HepG2 (cell line): ENCODE results near the gene PRKG1. TPM values are rescaled to one million over a fixed set of nuclear protein-coding genes. Genes with fewer than 3 reads are reported as not detected.

Experiments
- ATAC-seq: fragments of 200-7000 bp; cut with Tn5 transposase; 3 replicates; pipeline ENCODE4 v1.9.1; 2020; ENCODE audit warnings: mild to moderate bottlenecking, moderate library complexity
- BruUV-seq: library from RNA; stranded (reverse); fragments of 400-500 nt; replicated peaks from 2 replicates; lab custom pipeline; 2021; lab: Mats Ljungman, UMichigan
- CTCF ChIA-PET: fragments of 300-600 bp; formaldehyde crosslinking; extraction: SDS; loops from one replicate; lab custom pipeline; 2021; ENCODE audit warnings: low total read pairs, inconsistent platforms, low intra/inter-chr PET ratio; lab: Yijun Ruan, JAX
- POLR2A ChIA-PET: fragments of 350-600 bp; sonication (Branson Sonifier 250); formaldehyde crosslinking; loops from one replicate; lab custom pipeline; 2020; ENCODE audit warnings: antibody characterized with exemption, inconsistent platforms; lab: Yijun Ruan, JAX
- DNase-seq: peaks from one replicate; pipeline ENCODE4 v3.0.0-alpha.2; 2015; ENCODE audit warnings: low spot score
- FAIRE-seq: peaks from 3 replicates; lab custom pipeline; 2011; peaks lifted over from hg19 to GRCh38; lab: Jason Lieb, UNC
- H2AFZ ChIP-seq: one replicate; pipeline ENCODE4 v1.6.1; 2011; ENCODE audit warnings: low read length, inconsistent platforms
- H3K27ac ChIP-seq: fragments of 300-600 bp; 3 replicates; pipeline ENCODE4 v1.8.0; 2011; ENCODE audit warnings: mixed run types, mild to moderate bottlenecking, mixed read lengths, low read length, inconsistent platforms; ENCODE audit not compliant: insufficient read depth; ENCODE audit errors: extremely low read length
- H3K27me3 ChIP-seq, 2 experiments: fragments of 200-600 bp in 1 of 2; 2 replicates in 1 of 2; 3 replicates in 1 of 2; pipeline versions ENCODE4 v1.6.0 to v1.8.0; 2011; ENCODE audit warnings: low read length in 2 of 2, mild to moderate bottlenecking in 2 of 2, moderate library complexity in 2 of 2, inconsistent platforms in 1 of 2; ENCODE audit not compliant: insufficient read depth in 2 of 2, control insufficient read depth in 1 of 2
- H3K36me3 ChIP-seq, 2 experiments: fragments of 200-600 bp in 1 of 2; replicated peaks in 1 of 2; 2 replicates in 1 of 2; 3 replicates in 1 of 2; pipeline versions ENCODE4 v1.5.1 to v1.8.0; 2011; ENCODE audit warnings: low read length in 2 of 2, inconsistent platforms in 1 of 2; ENCODE audit not compliant: insufficient read depth in 2 of 2, control insufficient read depth in 1 of 2
- H3K4me1 ChIP-seq: 2 replicates; pipeline ENCODE4 v1.5.1; 2012; ENCODE audit warnings: low read length, inconsistent platforms; ENCODE audit not compliant: insufficient read depth
- H3K4me2 ChIP-seq: 2 replicates; pipeline ENCODE4 v1.6.0; 2011; ENCODE audit warnings: low read depth, low read length, inconsistent platforms
- H3K4me3 ChIP-seq, 3 experiments: fragments of 200-600 bp in 1 of 3; sonication (generic), shearing (Covaris generic) in 1 of 3; replicated peaks in 1 of 3; 2 replicates each; pipeline ENCODE4 v1.5.1; 2011 to 2016; ENCODE audit warnings: low read length in 3 of 3, inconsistent platforms in 2 of 3, low read depth in 2 of 3, mild to moderate bottlenecking in 2 of 3, control low read depth in 1 of 3, mixed read lengths in 1 of 3; ENCODE audit not compliant: insufficient read depth in 1 of 3
- H3K79me2 ChIP-seq: one replicate; pipeline ENCODE4 v1.6.1; 2011; ENCODE audit warnings: low read length, inconsistent platforms; ENCODE audit not compliant: insufficient read depth
- H3K9ac ChIP-seq: 2 replicates; pipeline ENCODE4 v1.6.0; 2011; ENCODE audit warnings: mild to moderate bottlenecking, low read depth, low read length, inconsistent platforms; ENCODE audit not compliant: insufficient read depth
- H3K9me3 ChIP-seq: 2 replicates; pipeline ENCODE4 v1.5.1; 2012; ENCODE audit warnings: mild to moderate bottlenecking, low read length
- H4K20me1 ChIP-seq: 2 replicates; pipeline ENCODE4 v1.6.0; 2011; ENCODE audit warnings: inconsistent platforms, mild to moderate bottlenecking, low read length, moderate library complexity; ENCODE audit not compliant: insufficient read depth
- ATF1 ChIP-seq: IDR thresholded peaks from 2 replicates; pipeline ENCODE4 v1.6.1; 2016; ENCODE audit warnings: mild to moderate bottlenecking, control low read depth
- CBX5 ChIP-seq: sonication (generic); formaldehyde crosslinking; IDR thresholded peaks from 2 replicates; pipeline ENCODE4 v1.4.0; 2020; ENCODE audit warnings: missing genetic modification reagents, borderline replicate concordance
- FOXC1 ChIP-seq: sonication (generic); formaldehyde crosslinking; IDR thresholded peaks from 2 replicates; pipeline ENCODE4 v1.8.0; 2022; ENCODE audit warnings: mild to moderate bottlenecking, missing genetic modification reagents, borderline replicate concordance
- KDM5B ChIP-seq: sonication (generic); formaldehyde crosslinking; IDR thresholded peaks from 2 replicates; pipeline ENCODE4 v1.4.0; 2020; ENCODE audit warnings: missing genetic modification reagents, mild to moderate bottlenecking, borderline replicate concordance
- KDM6A ChIP-seq: IDR thresholded peaks from 2 replicates; pipeline ENCODE4 v1.6.1; 2016; ENCODE audit warnings: low read depth
- MAFK ChIP-seq, 2 experiments: IDR thresholded peaks in 1 of 2; conservative IDR thresholded peaks in 1 of 2; 2 replicates each; pipeline ENCODE4 v1.6.1; 2011; ENCODE audit warnings: improper control_type of control experiment in 2 of 2, low read length in 2 of 2
- MLLT10 ChIP-seq: sonication (generic); formaldehyde crosslinking; IDR thresholded peaks from 2 replicates; pipeline ENCODE4 v1.4.0; 2020; ENCODE audit warnings: missing genetic modification reagents
- NCOA5 ChIP-seq: sonication (generic); formaldehyde crosslinking; IDR thresholded peaks from 2 replicates; pipeline ENCODE4 v1.4.0; 2020; ENCODE audit warnings: missing genetic modification reagents
- POLR2AphosphoS5 ChIP-seq: IDR thresholded peaks from 2 replicates; pipeline ENCODE4 v1.6.1; 2012; ENCODE audit warnings: low read depth, low read length
- SUZ12 ChIP-seq: fragments of 150-350 bp; IDR thresholded peaks from 2 replicates; pipeline ENCODE4 v1.6.1; 2014; ENCODE audit warnings: low read depth, low read length
- TGIF2 ChIP-seq: IDR thresholded peaks from 2 replicates; pipeline ENCODE4 v1.6.1; 2016; ENCODE audit warnings: control low read depth, missing compliant biosample characterization
- TOPORS ChIP-seq: sonication (generic); formaldehyde crosslinking; IDR thresholded peaks from 2 replicates; pipeline ENCODE4 v1.8.0; 2023; ENCODE audit warnings: mild to moderate bottlenecking, missing genetic modification reagents
- ZNF225 ChIP-seq: sonication (generic); formaldehyde crosslinking; IDR thresholded peaks from 2 replicates; pipeline ENCODE4 v1.4.0; 2020; ENCODE audit warnings: mild to moderate bottlenecking, missing genetic modification reagents
- ZNF296 ChIP-seq: sonication (generic); formaldehyde crosslinking; conservative IDR thresholded peaks from 2 replicates; pipeline ENCODE4 v1.5.0; 2020; ENCODE audit warnings: mild to moderate bottlenecking, missing genetic modification reagents
- ZNF331 ChIP-seq: sonication (generic); formaldehyde crosslinking; IDR thresholded peaks from 2 replicates; pipeline ENCODE4 v1.4.0; 2020; ENCODE audit warnings: missing genetic modification reagents
- ZNF431 ChIP-seq: sonication (generic); formaldehyde crosslinking; IDR thresholded peaks from 2 replicates; pipeline ENCODE4 v1.9.0; 2022; ENCODE audit warnings: missing genetic modification reagents, low read depth, mild to moderate bottlenecking, borderline replicate concordance
- ZNF878 ChIP-seq: sonication (generic); formaldehyde crosslinking; IDR thresholded peaks from 2 replicates; pipeline ENCODE4 v1.8.1; 2023; ENCODE audit warnings: mild to moderate bottlenecking, missing genetic modification reagents, moderate library complexity
- ZNF891 ChIP-seq: sonication (generic); formaldehyde crosslinking; IDR thresholded peaks from 2 replicates; pipeline ENCODE4 v1.5.0; 2020; ENCODE audit warnings: mild to moderate bottlenecking, missing genetic modification reagents
- ZSCAN25 ChIP-seq: sonication (generic); formaldehyde crosslinking; IDR thresholded peaks from 2 replicates; pipeline ENCODE4 v1.8.0; 2022; ENCODE audit warnings: mild to moderate bottlenecking, missing genetic modification reagents
- WGBS: methylation state at CpG from one replicate; pipeline ENCODE4 v1.1.6; 2017; ENCODE audit warnings: low lambda C conversion rate; 5-methylcytosine and 5-hydroxymethylcytosine counted together
- in situ Hi-C: cut with HindIII; loops from 2 replicates; pipeline ENCODE4 v1.10.0; 2017; ENCODE audit warnings: low pct_unique_long_range_greater_than_20kb; ENCODE audit not compliant: extremely low pct_ligation_motif_present
- intact Hi-C: fragments of 100-400 bp; cut with micrococcal nuclease; formaldehyde crosslinking; loops from one replicate; pipeline ENCODE4 v1.10.0; 2022; ENCODE audit not compliant: unreplicated experiment
- polyA plus RNA-seq, 8 experiments: library from polyadenylated mRNA; depleted of rRNA in 3 of 8; stranded (reverse) in 7 of 8; unstranded in 1 of 8; fragments of >200 nt; fragmentation: Illumina TruSeq in 4 of 8; extraction: Trizol in 4 of 8; gene quantifications; 2 replicates each; pipeline versions ENCODE4 v1.2.1 to v1.2.3, GENCODE V29; 2011 to 2016; ENCODE audit warnings: low read depth in 4 of 8, missing spikeins in 1 of 8, mixed read lengths in 1 of 8; ENCODE audit not compliant: insufficient read depth in 1 of 8
- total RNA-seq, 5 experiments: library from RNA; depleted of rRNA; stranded (reverse); fragments of >200 nt; fragmentation: Illumina TruSeq; extraction: Trizol; gene quantifications; 2 replicates each; pipeline ENCODE4 v1.2.3, GENCODE V29; 2016; ENCODE audit warnings: low read depth in 1 of 5
- TF ChIP-seq, protein P1 (sequence below): sonication (generic); formaldehyde crosslinking; IDR thresholded peaks from 2 replicates; pipeline ENCODE4 v1.5.1; 2020; ENCODE audit warnings: missing genetic modification reagents, mild to moderate bottlenecking, borderline replicate concordance

Gene PRKG1
- total and polyA plus RNA-seq, 2 of the 13 experiments (the other 11 are each of a cell fraction or from before 2014, with no cell fraction given) = 0.01 TPM; not detected in 1

- ChIA-PET POLR2A (no interaction called here), CTCF (no interaction called here)
- ATAC-seq (no peak), FAIRE-seq (no peak), DNase-seq (no peak)
- H4K20me1 ChIP-seq = no peaks in the 10 kb centered on the region
- intact Hi-C loops = no loop called here
- peaks cover 3% of the 10 kb centered on the region; the same call in 1 of the 2 replicates for H3K9me3 ChIP-seq
- H3K4me3 ChIP-seq = no peak overlapping the region
- no peaks in the 10 kb centered on the region; a peak in 1 of 5 replicates for H3K27me3 ChIP-seq
- H3K79me2 ChIP-seq = no peaks in the 10 kb centered on the region
- H3K9ac ChIP-seq = no peak overlapping the region
- no peak overlapping the region for H3K4me2 ChIP-seq
- WGBS = 0% methylated on average over 3 of the region's 3 CpGs
- no peak for TF ChIP-seq MAFK (conservative IDR thresholded peaks at IDR 0.05 in 1 of 2, IDR thresholded peaks at IDR 0.05 in 1 of 2; ENCODE audit: low read length in 2 of 2)
- no peak for TF ChIP-seq TGIF2
- no peak for TF ChIP-seq ZNF331 (CRISPR knock-in tag)
- TF ChIP-seq, protein P1, sequence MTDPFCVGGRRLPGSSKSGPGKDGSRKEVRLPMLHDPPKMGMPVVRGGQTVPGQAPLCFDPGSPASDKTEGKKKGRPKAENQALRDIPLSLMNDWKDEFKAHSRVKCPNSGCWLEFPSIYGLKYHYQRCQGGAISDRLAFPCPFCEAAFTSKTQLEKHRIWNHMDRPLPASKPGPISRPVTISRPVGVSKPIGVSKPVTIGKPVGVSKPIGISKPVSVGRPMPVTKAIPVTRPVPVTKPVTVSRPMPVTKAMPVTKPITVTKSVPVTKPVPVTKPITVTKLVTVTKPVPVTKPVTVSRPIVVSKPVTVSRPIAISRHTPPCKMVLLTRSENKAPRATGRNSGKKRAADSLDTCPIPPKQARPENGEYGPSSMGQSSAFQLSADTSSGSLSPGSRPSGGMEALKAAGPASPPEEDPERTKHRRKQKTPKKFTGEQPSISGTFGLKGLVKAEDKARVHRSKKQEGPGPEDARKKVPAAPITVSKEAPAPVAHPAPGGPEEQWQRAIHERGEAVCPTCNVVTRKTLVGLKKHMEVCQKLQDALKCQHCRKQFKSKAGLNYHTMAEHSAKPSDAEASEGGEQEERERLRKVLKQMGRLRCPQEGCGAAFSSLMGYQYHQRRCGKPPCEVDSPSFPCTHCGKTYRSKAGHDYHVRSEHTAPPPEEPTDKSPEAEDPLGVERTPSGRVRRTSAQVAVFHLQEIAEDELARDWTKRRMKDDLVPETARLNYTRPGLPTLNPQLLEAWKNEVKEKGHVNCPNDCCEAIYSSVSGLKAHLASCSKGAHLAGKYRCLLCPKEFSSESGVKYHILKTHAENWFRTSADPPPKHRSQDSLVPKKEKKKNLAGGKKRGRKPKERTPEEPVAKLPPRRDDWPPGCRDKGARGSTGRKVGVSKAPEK (CRISPR knock-in tag) = no peak
- no peak for TF ChIP-seq ZNF891 (CRISPR knock-in tag)
- no peak for TF ChIP-seq ZNF225 (CRISPR knock-in tag)
- no peaks in the 10 kb centered on the region for H3K4me1 ChIP-seq
- H3K27ac ChIP-seq = no peak overlapping the region
- no peak overlapping the region for H2AFZ ChIP-seq
- in situ Hi-C loops = no loop called here
- no peaks in the 10 kb centered on the region for H3K36me3 ChIP-seq
- BruUV-seq = no TSS peak
Observed at GRCh38 chr10:52019077-52019555, 944.8 kb downstream of the PRKG1 start.

DNA sequence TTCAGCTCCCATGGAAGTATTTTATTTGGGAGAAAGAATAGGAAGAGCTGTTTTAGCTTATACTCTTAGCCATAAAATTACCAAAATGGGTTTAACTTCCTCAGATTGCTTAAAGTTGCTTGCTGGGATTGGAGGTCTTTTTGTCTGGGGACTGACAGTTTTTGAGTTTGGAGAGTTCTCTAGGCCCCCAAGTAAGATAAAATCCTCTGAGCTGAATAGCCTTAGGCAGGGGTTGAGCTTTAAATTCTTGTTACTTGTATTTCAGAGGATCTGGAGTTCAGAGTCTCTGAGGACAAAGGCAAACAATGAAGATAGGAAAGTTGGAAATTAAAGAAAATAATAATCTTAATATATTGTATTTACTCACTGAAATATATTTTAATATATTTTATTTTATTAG lies 945.4 kb downstream of the PRKG1 start:
- Histone ChIP-seq H4K20me1 (no peaks in the 10 kb centered on the region), H3K79me2 (no peaks in the 10 kb centered on the region), H3K27me3 (no peaks in the 10 kb centered on the region; a peak in 1 of 5 replicates), H3K36me3 (no peaks in the 10 kb centered on the region), H3K4me3 (no peak overlapping the region), H2AFZ (no peak overlapping the region), H3K9ac (no peak overlapping the region), H3K4me2 (no peak overlapping the region), H3K9me3 (peaks cover 3% of the 10 kb centered on the region; the same call in 1 of the 2 replicates), H3K4me1 (no peaks in the 10 kb centered on the region), H3K27ac (no peak overlapping the region)
- CTCF ChIA-PET = no interaction called here
- TF ChIP-seq KDM5B = no peak
- TF ChIP-seq KDM6A (CRISPR knock-in tag) = no peak
- TF ChIP-seq ZNF431 (CRISPR knock-in tag) = no peak
- TF ChIP-seq ZSCAN25 (CRISPR knock-in tag) = no peak
- TF ChIP-seq ZNF878 (CRISPR knock-in tag) = no peak
- no peak for TF ChIP-seq CBX5 (CRISPR knock-in tag)
- no peak for TF ChIP-seq TOPORS (CRISPR knock-in tag)
- no peak for TF ChIP-seq POLR2AphosphoS5
- no peak for TF ChIP-seq FOXC1 (CRISPR knock-in tag)
- TF ChIP-seq SUZ12 = no peak
- TF ChIP-seq MLLT10 (CRISPR knock-in tag) = no peak
- TF ChIP-seq ZNF296 (CRISPR knock-in tag) = no peak
- no peak for TF ChIP-seq NCOA5 (CRISPR knock-in tag)
- TF ChIP-seq ATF1 = no peak
- DNase-seq = no peak
- intact Hi-C loops (no loop called here), in situ Hi-C loops (no loop called here)
- POLR2A ChIA-PET = no interaction called here
- no TSS peak for BruUV-seq
- FAIRE-seq = no peak
- ATAC-seq = no peak
